Astrocyte (in vitro differentiated cells and primary cell): ENCODE results near the gene ZNF414.

ENCODE experiments used
- CTCF ChIP-seq: IDR thresholded peaks from 2 replicates; pipeline ENCODE4 v1.5.1; 2011; ENCODE audit warnings: low read depth, mild to moderate bottlenecking, inconsistent platforms, low read length, moderate library complexity; ENCODE audit not compliant: insufficient read depth
- EZH2 ChIP-seq: IDR thresholded peaks from 2 replicates; pipeline ENCODE4 v1.6.1; 2012; ENCODE audit warnings: mild to moderate bottlenecking, low read length, inconsistent platforms; ENCODE audit not compliant: insufficient read depth

- no peak for TF ChIP-seq CTCF
- TF ChIP-seq EZH2, result no peak
Observed at GRCh38 chr19:8499048-8499833, 14.7 kb downstream of the ZNF414 start.
